ENCODE results near the gene GNAT3.

DNA sequence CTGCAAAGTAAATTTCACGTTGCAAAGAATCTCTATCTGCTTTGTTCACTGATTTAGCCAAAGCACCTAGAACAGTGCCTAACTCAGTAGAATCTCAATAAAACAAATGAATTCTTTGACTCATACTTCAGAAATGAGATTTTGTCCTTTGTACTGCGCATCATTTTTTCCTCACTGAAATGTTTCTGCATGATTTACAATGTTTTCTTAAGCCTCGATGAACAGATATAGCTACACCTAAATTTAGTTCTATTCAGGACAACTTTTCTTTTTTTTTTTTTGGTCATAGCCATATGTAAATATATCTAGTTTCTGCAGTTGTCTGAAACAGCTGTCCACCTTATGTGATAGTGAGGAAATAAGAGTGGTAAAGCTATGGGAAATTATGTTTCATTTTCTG is 15.3 kb downstream of the GNAT3 start:
- TF ChIP-seq, protein P1, sequence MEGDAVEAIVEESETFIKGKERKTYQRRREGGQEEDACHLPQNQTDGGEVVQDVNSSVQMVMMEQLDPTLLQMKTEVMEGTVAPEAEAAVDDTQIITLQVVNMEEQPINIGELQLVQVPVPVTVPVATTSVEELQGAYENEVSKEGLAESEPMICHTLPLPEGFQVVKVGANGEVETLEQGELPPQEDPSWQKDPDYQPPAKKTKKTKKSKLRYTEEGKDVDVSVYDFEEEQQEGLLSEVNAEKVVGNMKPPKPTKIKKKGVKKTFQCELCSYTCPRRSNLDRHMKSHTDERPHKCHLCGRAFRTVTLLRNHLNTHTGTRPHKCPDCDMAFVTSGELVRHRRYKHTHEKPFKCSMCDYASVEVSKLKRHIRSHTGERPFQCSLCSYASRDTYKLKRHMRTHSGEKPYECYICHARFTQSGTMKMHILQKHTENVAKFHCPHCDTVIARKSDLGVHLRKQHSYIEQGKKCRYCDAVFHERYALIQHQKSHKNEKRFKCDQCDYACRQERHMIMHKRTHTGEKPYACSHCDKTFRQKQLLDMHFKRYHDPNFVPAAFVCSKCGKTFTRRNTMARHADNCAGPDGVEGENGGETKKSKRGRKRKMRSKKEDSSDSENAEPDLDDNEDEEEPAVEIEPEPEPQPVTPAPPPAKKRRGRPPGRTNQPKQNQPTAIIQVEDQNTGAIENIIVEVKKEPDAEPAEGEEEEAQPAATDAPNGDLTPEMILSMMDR (IDR thresholded peaks at IDR 0.05): no peak
- TF ChIP-seq POLR2A (IDR thresholded peaks at IDR 0.05): no peak
